Posterior vena cava (tissue), 2 donors: Measurements from ENCODE around the gene ZFC3H1. TPM values are rescaled to one million over a fixed set of nuclear protein-coding genes. Genes with fewer than 3 reads are reported as not detected.

ENCODE experiments used
- DNase-seq: peaks from one replicate; pipeline ENCODE4 v3.0.0-alpha.2; 2020; ENCODE audit warnings: low spot score
- intact Hi-C, 2 donors: fragments of 100-400 bp; cut with DNase I; formaldehyde crosslinking; loops; one replicate each; pipeline versions ENCODE4 v1.14.1 to v1.14.2; 2022 to 2023
- total RNA-seq, 2 donors: library from RNA; stranded (reverse); fragmentation: NEBNext Ultra II Directional; extraction: Animal tissue kit (Norgen Biotek cat#: 25700); gene quantifications; one replicate each; pipeline ENCODE4 v1.2.1, GENCODE V29; 2021
- donor health status: DM: yes; HTN: yes; CAD: no.
- donor health status: DM: yes; HTN: yes; CAD: no.

Gene ZFC3H1
- total RNA-seq, 2 donors from 2014 or later, result 47.2 to 47.9 TPM

- intact Hi-C loops, result no loop called here
These were observed 22.3 kb downstream of the ZFC3H1 start for GRCh38 chr12:71641390-71641789.

GRCh38 chr12:71640316-71640715, 23.3 kb downstream of the ZFC3H1 start:
- DNase-seq, result no peak
- intact Hi-C loops, result no loop called here

More at GRCh38 chr12:71641390-71641789, 22.3 kb downstream of the ZFC3H1 start:
- no peak for DNase-seq

GRCh38 chr12:71639341-71639760, 24.3 kb downstream of the ZFC3H1 start:
- intact Hi-C loops, result no loop called here
- DNase-seq, result no peak

- intact Hi-C loops, result no loop called here
These were observed 25.1 kb downstream of the ZFC3H1 start for GRCh38 chr12:71638499-71638898.

DNA sequence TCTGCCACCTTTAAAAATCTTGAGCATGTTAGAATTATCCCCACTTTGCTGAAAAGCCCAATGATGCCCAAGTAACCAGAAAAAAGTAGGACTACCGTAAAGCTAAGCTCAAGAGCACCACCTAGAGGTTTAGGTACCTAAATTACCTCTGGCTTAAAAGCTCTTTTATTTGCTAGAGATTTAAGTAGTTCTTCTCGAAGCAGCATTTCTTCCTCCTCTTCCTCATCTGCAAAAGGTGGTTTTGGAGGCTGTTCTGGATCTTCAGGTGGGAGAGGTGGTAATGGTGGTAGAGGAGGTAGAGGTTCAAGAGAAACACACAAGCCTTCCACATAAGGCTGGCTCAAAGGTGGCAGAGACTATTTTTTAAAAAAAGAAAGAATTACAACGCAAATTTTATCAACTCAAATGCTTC, 26.9 kb downstream of the ZFC3H1 start:
- no peak for DNase-seq
- intact Hi-C loops, result no loop called here

More at GRCh38 chr12:71638499-71638898, 25.1 kb downstream of the ZFC3H1 start:
- DNase-seq, result no peak

GRCh38 chr12:71627438-71628002, 36.1 kb downstream of the ZFC3H1 start:
- intact Hi-C loops, result no loop called here
- DNase-seq, result no peak

DNA sequence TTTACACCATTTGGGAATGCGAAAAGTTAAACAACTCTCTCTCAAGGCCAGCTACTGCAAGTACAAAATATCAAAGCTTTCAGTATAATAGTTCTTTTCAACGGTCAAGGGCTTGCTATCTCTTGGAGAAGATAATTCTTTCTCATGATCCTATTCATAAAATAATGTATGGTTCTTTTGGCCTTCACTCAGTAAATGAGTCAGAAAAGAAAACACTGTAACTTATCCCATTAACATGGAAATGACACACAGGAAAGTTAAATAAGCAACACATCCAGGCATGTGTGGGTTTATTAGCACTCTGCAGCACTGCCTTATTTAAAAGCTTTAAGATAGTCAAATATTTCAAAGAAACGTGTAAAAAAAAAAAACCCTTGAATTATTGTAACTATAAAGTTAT, 36.9 kb downstream of the ZFC3H1 start:
- DNase-seq, result no peak
- intact Hi-C loops, result no loop called here

- intact Hi-C loops, result no loop called here
These were observed 37.5 kb downstream of the ZFC3H1 start for GRCh38 chr12:71626098-71626497.

DNA sequence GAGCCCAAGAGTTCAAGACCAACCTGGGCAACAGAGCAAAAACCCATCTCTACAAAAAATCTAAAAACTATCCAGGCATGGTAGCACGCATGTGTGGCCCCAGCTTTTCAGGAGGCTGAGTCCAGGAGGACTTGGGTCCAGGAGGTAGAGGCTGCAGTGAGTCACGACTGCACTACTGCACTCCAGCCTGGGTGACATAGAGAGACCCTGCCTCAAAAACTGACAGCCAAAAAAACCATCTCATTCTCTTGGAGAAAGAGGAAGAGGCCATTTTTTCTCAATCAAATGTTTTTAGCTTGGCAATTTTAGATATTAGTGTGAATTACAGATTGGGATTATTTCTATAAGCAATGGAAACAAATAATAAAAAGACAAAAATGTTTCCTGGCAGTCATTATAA, 38.2 kb downstream of the ZFC3H1 start:
- intact Hi-C loops, result no loop called here

More at GRCh38 chr12:71626098-71626497, 37.5 kb downstream of the ZFC3H1 start:
- no peak for DNase-seq

DNA sequence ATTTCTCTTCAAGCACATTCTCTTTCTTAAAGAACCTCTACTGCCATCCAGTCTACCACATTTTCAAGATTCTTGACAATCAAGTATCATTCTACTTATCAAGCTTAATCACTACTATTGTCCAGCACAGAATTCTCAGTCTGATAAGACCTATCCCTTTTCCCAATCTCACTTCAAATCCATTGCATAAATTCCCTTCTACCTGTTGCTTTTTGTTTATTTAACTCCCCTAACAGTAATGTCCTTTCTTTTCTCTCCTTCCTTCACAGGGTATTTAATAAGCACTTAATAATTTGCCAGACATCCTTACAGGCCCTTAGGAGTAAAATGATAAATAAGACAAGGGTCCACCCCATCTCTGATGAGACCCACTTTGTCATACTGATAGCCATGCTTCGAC, 41.7 kb downstream of the ZFC3H1 start:
- no peak for DNase-seq
- intact Hi-C loops, result no loop called here

More for the DNA sequence above, 38.2 kb downstream of the ZFC3H1 start:
- DNase-seq, result no peak

GRCh38 chr12:71610031-71610795, 53.4 kb downstream of the ZFC3H1 start:
- DNase-seq, result no peak

DNA sequence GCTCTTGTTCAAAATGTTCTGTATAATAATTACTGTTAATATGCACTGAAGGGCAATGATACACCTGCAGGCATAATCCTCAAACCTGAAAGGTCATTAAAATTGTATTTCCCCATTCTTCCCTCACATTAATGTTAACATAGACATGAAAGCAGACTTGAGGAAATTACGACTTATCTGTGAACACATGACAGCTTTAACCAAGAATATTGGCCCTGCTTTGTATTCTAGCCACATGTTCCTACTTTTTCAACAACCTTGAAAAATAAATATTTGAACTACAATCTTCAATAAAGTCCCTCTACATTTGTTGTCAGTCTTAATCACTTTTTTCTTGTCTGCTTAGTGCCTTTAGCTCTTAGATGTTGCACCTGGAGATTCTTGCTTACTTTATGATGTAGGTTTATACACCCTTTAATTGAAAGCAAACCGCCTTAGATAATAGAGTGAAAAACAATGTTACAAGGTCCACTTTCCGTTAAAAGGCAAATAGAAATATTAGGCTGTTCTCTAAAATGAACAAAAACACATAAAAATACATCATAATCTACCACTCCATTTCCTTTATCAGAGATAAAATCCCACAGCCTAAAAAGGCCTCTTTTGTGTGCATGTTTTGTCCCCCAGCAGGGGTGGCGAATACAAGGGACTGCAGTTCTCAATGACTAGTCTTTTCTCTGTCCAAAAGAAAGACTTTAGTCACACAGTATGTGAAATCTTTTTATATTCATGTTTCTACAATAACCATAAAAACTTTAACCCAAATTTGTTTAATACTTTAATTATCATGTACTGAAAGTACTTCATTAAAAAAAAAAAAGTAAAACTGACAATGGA, 55.9 kb downstream of the ZFC3H1 start:
- intact Hi-C loops, result no loop called here
- DNase-seq, result no peak

More at GRCh38 chr12:71610031-71610795, 53.4 kb downstream of the ZFC3H1 start:
- intact Hi-C loops, result no loop called here

DNA sequence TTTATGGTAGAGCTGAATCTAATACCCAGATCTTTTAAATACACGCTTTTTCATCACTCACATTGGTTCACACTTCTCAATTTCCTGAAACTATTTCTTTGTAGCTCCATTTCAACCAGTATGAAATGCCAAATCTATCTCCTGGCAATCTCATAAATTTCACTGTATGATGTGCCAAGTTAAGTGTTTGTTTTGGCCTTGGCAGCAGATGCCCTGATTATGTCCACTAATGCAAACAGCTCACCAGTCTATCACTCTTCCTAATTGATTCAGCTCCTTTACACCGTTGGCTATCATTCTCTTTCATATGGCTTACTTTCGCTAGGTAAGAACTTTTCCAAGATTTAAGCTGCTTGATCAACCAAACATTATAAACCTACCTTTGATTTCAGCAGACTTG, 58.6 kb downstream of the ZFC3H1 start:
- intact Hi-C loops, result no loop called here
- DNase-seq, result no peak

GRCh38 chr12:71602761-71603577, 60.7 kb downstream of the ZFC3H1 start:
- intact Hi-C loops, result no loop called here
- no peak for DNase-seq

DNA sequence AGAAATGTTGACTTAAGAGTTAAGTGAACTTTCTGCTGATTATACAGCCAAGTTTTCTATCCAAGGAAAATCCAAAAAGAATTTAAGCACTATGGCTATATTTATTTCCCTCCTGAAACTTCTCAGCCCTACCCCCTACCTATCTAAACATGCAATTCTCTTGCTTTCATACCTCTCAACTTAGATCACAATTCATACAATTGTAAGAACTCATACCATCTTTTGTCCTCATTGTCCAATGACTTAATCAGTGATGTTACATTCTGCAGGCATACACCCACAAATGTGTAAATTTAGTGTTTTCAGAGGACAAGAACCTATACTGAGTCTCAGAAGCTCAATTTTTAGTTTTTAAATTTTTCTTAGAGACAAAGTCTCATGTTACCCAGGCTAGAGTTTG, 62.1 kb downstream of the ZFC3H1 start:
- DNase-seq, result no peak
- intact Hi-C loops, result no loop called here

- intact Hi-C loops, result no loop called here
- no peak for DNase-seq
These were observed 64.4 kb downstream of the ZFC3H1 start for GRCh38 chr12:71599210-71599609.

GRCh38 chr12:71594214-71594948, 69.3 kb downstream of the ZFC3H1 start:
- no peak for DNase-seq

GRCh38 chr12:71592841-71593240, 70.8 kb downstream of the ZFC3H1 start:
- DNase-seq, result no peak
- intact Hi-C loops, result no loop called here

More at GRCh38 chr12:71594214-71594948, 69.3 kb downstream of the ZFC3H1 start:
- intact Hi-C loops, result no loop called here

- intact Hi-C loops, result no loop called here
- DNase-seq, result no peak
These were observed 72.0 kb downstream of the ZFC3H1 start for GRCh38 chr12:71591601-71592000.
